Head of caudate nucleus (tissue), 42 donors: ENCODE measurements around the gene LCN9.
A peak's percentile ranks its signal among the peaks of the same experiment; 100 is the strongest.

ENCODE experiments used
- DNase-seq, 42 donors: peaks; one replicate each; pipeline versions ENCODE4 v3.0.0 to v3.0.0-alpha.2; 2020 to 2021; ENCODE audit warnings: mixed read lengths in 7 of 42
- intact Hi-C: fragments of 100-400 bp; cut with DNase I; formaldehyde crosslinking; loops from one replicate; pipeline ENCODE4 v1.15.0; 2022

Gene LCN9

DNA sequence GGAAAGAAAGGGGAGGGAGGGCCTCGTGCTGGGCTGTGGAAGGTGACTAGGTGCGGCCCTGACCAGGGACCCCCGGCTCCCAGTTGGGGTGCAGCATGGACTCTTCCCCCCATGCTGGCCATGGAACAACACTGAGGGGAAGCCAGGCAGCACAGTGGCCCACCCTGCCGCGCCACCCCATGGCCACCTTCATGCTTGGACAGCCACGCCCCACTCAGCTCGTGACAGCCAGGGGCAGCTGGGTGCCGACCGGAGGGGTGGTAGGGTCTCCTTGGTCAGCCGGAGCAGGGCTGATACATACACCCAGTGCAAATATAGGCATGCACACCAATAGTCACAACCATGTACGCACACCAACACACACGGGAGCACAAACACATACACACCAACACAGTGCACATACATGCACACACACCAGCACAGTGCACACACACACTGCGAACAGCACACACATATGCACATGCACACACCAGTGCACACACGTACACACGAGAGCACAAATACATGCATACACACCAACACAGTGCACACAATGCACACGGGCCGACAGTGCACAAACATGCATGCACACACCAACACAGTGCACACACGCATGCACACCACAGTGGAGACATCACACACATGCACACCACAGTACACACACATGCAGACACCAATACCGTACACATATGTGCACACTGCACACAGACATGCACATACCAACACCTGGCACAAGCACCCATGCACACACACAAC lies 27.9 kb downstream of the LCN9 start:
- intact Hi-C loops: no loop called here
- DNase-seq: no peak

DNA sequence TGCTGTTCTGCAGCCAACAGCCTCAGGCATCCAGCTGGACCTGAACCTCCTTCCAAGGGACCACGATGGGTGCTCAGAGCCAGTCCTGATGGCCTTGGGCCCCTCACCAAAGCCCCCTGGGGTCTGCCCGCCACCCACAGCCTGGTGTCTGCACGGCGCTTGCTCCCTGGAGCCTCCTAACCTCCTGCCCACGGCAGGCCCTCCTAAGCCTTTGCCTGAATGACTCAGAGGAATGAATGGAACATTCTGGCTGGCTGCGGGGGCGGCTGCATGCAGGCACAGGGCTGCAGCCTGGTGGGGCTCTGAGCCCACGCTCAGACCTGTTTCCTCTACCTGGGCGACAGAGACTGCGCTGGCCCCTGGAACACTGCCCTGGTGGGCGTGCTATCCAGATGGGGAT lies 29.3 kb downstream of the LCN9 start:
- intact Hi-C loops: no loop called here
- peak; percentile 61 to 94 (median 84) for DNase-seq

DNA sequence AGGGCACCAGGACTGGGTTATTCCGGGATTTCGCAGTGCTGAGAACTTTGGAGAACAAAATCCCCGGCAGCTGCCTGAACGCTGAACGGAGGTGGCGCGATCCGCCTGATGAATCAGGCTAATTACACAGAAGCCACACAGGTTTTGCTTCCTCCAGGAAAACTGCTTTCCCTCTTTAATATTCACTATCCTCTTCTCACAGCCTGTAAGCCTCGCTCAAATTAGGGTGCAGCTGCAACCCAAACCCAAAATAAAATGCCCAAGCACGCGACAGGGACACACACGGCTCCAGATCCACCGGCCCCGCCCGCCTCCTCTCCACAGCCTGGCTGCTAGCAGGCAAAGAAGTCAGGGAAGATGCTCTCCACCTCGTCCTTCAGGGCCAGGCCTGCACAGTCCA lies 30.2 kb downstream of the LCN9 start:
- intact Hi-C loops: no loop called here
- peak; percentile 31 to 90 (median 72) for DNase-seq

DNA sequence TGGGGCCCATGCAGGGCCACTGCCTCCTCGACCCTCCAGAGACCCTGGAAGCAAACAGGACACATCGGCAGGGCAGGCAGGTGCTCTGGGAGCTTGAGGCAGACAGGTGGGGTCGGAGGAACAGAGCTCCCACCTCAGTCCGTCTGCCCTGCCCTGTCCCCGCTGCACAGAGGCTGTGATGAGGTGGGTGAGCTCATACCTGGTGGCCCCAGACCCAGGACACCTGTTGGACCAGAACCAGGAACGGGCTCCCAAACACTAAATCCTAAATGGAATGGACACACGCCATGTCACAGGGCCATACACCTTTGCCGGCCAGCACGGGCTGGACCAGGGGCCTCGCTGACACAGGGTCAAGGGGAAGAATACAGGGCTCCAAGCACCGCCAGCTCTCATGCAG lies 30.7 kb downstream of the LCN9 start:
- DNase-seq: no peak
- intact Hi-C loops: no loop called here

DNA sequence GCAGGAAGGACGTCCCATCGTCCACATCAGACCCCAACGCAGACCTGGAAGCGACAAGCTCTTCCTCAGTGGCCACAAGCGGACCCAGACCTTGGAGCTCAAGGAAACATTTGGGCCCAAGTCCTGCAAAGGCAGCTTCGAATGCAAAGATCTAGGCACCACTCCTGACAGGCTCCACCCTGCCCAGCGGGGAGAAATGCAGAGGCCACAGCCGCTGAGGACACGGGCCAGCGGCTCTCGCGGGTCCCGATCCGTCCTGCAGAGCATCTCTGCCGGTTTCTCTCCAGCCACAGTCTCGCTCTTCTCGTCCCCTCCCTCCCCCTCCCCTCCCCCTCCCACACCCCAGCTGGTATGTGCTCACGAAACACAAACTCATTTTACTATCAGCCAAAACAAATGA lies 31.3 kb downstream of the LCN9 start:
- intact Hi-C loops: no loop called here
- no peak for DNase-seq

DNA sequence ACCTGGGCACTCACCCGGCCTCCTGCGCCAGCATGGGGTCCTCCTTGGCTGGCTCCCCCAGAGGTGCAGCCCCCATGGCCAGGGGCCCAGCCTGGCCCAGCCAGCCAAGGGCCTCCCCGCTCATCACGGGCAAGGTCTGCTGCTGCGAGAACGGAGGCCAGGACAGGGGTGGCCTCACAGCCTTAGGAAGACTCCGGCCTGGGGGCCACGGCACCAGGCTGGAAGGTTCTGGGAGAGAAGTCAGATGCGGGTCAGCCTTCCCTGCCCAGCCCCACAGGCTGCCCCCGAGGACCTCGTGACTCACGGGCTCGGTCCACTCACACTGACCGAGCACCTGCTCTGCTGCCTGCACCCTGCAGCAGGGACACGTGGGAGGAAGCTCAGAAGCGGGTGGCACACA lies 31.9 kb downstream of the LCN9 start:
- intact Hi-C loops: no loop called here
- DNase-seq: no peak

DNA sequence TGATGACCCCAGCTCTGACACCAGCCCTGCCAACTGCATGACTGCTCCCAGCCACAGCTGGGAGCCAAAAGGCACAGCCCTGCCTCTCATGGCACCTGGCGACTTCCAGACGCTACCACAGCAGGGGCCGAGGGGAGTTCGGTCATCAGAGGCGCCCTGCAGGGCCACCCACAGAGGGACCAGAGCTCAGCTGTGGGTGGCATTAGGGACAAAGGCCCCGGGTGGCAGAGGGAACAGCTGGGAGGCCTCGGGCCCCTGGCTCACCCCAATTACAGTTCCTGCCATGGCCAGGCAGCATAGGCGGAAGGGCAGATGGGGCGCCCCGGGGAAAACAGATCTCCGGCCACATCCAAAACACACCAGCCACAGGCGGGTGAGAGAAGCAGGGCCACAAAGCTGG lies 32.5 kb downstream of the LCN9 start:
- intact Hi-C loops: no loop called here
- DNase-seq: no peak

DNA sequence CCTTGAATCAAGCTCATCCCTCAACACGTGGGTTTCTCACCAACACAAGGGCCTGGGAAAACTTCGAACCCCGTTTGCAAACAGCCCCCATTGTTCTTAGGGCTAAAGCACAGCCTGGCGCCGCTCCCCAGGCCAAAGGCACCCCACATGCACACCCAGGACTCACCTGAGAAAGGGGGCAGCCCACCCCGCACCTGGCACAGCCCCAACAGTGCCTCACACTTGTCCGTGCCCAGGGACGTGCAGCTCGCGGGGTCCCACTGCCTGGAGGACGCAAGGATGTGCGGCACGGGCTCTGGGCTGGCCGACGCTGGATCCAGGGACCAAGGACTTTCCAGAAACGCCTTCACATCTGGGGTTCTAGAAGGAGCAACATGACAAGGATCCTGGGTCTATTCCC lies 33.3 kb downstream of the LCN9 start:
- no peak for DNase-seq

DNA sequence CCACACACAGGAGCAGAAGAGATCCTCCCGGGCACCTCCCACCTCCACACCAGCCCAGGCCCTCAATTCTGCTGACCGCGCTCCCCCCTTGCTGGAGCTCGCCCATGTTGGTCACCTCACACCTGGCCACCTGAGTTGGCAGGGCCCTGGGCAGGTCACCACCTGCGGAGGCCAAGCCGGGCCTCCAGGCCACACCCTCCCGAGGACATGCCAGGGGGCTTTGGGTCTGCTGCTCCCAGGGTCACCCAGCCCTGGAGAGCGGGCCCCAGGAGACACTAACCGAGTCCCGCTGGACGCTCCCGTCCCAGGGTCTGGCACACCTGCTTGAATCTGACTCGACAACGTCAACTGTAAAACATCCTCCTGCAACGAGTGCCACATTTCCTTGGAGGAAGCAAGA lies 34.1 kb downstream of the LCN9 start:
- intact Hi-C loops: no loop called here
- DNase-seq: no peak

More for the DNA sequence above, 33.3 kb downstream of the LCN9 start:
- intact Hi-C loops: no loop called here

DNA sequence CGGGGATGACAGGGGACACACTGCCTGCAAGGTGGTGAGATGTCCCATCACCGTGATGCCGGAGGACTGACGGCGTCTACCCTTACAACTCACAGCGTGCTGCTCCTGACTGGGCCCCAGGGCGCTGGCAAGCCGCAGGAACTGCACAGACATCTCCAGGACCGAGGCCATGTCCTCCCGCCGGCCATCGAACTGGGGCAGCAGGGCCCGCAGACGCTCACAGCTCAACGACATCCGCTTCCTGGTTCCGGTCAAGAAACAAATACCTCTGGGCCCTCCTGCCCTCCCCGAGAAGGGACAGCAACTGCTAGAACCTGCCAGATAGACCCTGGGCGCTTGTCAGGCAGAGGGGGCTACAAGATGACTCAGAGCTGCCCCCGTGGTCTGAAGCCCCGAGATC lies 35.1 kb downstream of the LCN9 start:
- intact Hi-C loops: no loop called here

DNA sequence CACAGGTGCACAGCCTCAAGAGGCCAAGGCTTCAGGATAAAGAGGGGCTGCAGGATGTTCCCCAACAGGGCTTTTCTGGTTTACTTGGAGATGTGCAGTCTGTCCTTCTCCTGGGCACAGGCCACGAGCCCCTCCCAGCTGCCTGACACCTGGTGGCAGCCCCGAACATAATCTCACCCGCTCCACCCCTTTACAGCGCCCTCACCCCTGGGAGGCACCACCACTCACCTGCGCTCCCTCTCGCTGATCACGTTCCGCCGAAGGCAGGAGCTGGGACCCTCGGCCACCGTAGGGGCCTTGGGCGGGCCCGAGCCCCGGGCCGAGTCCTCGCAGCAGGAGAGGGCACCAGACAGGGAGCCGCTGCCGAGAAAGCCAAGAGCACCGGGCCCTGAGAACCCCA lies 35.7 kb downstream of the LCN9 start:
- intact Hi-C loops: no loop called here
- DNase-seq: no peak

More for the DNA sequence above, 35.1 kb downstream of the LCN9 start:
- no peak for DNase-seq

DNA sequence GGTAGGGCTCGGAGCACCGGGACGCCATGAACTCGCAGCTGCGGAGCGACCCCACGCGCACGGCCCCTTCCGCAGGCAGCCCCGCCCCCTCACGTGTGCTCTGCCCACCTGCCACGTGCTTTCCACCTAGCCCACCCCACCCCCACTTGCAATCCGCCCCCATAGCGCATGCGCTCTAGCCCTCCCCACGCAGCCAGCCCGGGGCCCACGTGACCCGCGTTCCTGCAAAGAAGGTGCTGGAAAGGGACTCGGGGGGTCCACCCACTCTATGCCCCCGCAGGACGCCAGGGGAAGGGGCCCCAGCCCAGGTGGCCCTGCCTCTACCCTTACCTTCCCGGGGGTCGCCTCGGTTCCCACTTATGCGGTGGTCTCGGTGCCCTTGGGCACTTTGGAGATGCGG lies 36.3 kb downstream of the LCN9 start, which contains the start of gene SOHLH1:
Gene SOHLH1, minus strand, starts transcription at position 42 of the 400 bp plus-strand sequence. Its CDS starts 14 bp downstream, at position 28.
- DNase-seq: peak in 1 of 42 donors; percentile 34
- intact Hi-C loops: no loop called here

DNA sequence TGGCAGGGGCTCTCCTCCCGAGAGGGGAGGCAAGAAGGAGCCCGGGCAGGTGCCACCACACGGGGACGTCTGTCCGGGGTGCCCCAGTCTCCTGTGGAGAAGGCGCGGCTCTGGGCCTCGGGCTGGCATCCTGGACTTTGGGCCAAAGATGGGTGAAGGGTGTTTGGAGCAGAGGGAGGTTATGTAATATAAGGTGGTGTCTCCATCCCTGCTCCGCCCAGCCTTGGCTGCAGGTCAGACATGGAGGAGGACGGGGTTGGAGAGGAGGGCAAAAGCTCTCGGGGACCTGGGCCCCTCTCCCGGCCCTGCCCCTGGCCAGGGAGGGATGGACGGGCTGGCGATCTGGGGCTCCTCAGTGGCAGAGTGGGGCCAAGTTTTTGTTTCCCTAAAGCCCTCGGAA lies 37.4 kb downstream of the LCN9 start:
- intact Hi-C loops: no loop called here
- DNase-seq: no peak

DNA sequence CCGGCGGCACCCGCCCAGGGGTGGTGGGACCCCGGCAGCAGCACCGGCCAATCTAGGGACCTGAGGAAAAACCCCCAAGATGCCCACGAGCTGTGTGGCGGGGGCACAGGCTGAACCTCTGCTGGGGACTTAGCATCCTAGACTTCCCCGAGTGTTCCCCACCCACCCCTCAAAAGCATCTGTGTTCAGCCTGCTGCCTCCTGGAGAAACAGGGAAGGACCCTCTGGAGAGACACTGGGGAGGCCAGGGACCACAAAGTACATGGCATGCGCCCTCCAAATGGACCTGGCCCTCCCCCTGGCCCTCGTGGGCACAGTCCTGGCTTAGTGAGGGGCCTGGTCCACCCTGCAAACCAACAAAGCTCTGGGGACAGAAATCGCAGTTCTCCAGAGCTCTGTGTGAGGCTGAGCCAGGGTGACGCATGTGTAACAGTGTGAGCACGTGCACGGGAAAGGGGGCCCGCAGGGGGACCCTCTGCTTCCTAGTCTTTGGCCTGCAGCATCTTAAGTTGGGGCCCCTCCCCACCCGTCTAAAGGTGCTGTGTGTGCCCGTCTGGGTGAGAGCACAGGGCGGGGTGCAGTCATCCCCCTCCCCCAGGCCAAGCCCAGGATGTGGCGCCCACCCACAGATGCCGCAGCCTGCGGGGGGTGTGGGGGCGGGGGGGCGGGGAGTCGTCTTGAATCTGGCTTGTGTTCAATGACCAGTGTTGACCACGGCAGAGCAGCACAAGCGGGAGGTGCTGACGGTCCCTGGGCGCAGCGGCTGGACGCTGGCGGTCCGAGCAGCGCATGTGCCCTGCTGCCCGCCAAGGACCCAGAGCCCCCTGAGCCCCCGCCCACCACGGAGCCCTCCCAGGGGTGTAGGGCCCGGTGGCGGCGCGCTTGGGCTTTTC lies 38.2 kb downstream of the LCN9 start:
- intact Hi-C loops: no loop called here
- DNase-seq: no peak

DNA sequence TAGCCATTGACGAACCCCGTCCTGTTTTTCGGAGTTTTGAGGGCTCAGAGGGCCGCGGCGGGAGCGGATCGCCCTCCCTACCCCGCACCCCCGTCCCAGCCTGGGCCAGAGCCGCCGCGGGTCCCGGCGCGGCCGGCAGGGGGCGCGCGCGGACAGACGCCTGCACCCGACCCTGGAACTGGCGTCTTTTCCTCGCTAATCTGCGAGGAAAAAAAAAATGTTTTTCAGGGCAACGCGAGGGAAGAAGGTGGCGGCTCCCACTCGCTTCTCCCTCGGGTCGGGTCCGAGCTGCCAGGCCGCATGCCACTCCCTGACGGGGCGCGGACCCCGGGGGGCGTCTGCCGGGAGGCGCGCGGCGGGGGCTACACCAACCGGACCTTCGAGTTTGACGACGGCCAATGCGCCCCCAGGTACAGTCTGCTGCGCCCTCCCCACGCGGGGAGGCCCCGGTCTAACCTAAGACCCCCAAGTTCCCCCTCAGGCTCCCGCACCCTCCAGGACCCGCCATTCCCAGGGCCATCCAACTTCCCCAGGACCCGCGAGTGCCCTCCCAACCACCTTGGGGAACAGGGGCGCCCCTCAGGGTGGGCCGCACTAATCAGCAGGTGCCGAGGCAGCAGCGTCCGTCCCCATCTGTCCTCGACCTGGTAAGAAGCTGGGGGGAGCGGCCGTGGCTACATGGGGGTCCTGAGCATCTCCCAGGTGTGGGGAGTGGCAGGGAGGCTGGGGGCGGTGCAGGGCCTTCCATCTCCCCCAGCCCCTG lies 39.0 kb downstream of the LCN9 start, which contains the start of gene KCNT1:
Gene KCNT1, plus strand, starts transcription at position 227 of the 763 bp plus-strand sequence. Its CDS starts 74 bp downstream, at position 301.
- intact Hi-C loops: no loop called here
- DNase-seq: peak in 39 of 42 donors; percentile 20 to 85 (median 67)

DNA sequence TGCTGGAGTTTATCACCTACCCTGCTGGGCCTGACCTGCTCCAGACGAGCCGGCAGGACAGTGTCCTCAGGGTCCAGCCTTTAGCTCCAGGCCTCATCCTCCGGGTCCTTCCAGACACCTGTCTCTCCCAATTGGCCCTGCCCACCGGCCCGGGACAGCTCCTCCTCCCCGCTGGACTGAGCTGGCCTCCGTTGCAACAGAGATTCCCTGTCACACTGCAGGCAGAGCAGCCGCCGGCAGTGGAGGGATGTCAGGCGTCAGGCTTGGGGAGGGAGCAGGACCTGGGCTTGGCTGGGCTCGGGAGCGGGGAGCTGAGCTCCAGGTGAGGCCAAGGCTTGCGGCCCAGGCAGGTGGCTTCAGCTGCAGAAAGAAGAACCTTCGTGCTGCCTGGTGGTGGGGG lies 40.6 kb downstream of the LCN9 start:
- DNase-seq: peak in 5 of 42 donors; percentile 8 to 42 (median 21)
- intact Hi-C loops: no loop called here

DNA sequence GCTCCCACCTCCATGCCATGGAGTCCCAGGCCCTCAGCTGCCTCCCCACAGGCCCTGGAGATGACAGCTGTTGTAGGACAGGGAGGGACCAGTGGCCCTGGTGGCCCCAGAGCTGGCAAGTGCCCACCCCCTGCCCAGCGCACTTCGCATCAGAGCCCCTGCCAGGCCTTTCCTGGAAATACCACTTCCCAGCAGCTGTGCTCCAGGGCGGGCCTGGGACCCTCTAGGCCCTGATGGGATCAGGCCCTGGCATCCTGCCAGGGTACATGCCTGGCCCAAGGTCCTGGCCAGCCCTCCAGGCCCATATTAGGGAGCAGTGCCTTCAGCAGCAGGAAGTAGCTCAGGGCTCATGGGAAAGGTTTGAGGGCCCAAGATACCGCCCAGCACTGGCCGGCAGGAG lies 41.4 kb downstream of the LCN9 start:
- intact Hi-C loops: no loop called here
- DNase-seq: no peak

DNA sequence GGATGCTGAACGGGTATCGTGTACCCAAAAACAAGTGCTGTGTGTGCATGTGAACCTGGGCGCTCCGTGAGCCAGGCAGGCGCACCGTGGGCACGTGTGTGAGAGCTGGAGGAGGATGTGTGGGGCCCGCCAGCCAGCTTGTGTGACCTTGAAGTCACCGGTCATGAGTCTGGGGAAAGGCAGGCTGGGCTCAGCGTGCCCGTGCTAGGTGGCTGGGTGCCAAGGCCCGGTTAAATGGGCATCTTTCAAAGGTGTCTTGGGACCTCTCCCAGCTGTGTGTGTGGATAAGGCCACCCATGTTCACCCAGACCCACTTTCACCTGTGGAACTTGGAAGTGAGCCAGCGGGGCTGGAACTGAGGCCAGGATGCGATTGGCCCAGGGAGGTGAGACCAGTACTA lies 42.3 kb downstream of the LCN9 start:
- DNase-seq: peak in 1 of 42 donors; percentile 45
- intact Hi-C loops: no loop called here

DNA sequence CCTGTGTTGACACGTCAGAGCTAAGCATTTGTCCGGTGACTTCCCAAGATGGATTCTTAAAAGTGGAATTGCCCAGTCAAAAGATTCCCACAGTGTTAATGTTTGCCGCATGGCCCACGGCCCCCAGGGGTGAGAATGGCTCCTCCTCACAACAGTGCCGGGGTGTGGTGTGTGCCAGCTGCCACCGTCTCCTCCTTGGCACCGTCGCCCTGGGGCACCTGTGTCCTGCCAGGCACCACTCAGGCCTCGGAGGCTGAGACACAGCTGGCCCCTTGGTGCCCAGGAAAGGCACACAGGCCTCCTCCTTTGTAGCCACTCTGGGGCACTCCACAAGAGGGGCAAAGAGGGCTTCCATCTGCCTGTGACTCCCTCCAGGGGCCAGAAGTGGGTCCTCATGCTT lies 43.2 kb downstream of the LCN9 start:
- no peak for DNase-seq
- intact Hi-C loops: no loop called here
